A673 (cell line): ENCODE results near the gene PLCL1. TPM values are rescaled to one million over a fixed set of nuclear protein-coding genes. Genes with fewer than 3 reads are reported as not detected.

Source experiments
- BruUV-seq: library from RNA; stranded (reverse); fragments of 400-500 nt; replicated peaks from 2 replicates; lab custom pipeline; 2021; lab: Mats Ljungman, UMichigan
- CTCF ChIA-PET: fragments of 300-600 bp; sonication (Branson Sonifier 250); formaldehyde crosslinking; loops from one replicate; lab custom pipeline; 2022; ENCODE audit warnings: antibody characterized with exemption; lab: Charles Lee
- POLR2A ChIA-PET: fragments of 300-600 bp; sonication (Branson Sonifier 250); formaldehyde crosslinking; loops from one replicate; lab custom pipeline; 2022; ENCODE audit warnings: antibody characterized with exemption; ENCODE audit not compliant: low non-redundant PET; lab: Charles Lee
- DNase-seq: peaks from one replicate; pipeline ENCODE4 v3.0.0-alpha.2; 2015; ENCODE audit warnings: low spot score
- H3K27ac ChIP-seq: fragments of 200-600 bp; sonication (generic); 2 replicates; pipeline ENCODE4 v1.5.1; 2016; ENCODE audit warnings: mixed run types, low read depth, mild to moderate bottlenecking, mixed read lengths, antibody characterized with exemption, low read length; ENCODE audit not compliant: poor library complexity, severe bottlenecking
- H3K27me3 ChIP-seq: fragments of 200-600 bp; sonication (generic); replicated peaks from 2 replicates; pipeline ENCODE4 v1.6.1; 2017; ENCODE audit warnings: mixed run types, low read depth, mild to moderate bottlenecking, mixed read lengths, antibody characterized with exemption, low read length; ENCODE audit not compliant: insufficient read depth, poor library complexity
- H3K36me3 ChIP-seq: fragments of 200-600 bp; sonication (generic); 2 replicates; pipeline ENCODE4 v1.6.1; 2016; ENCODE audit warnings: mixed run types, mild to moderate bottlenecking, mixed read lengths, antibody characterized with exemption, low read length; ENCODE audit not compliant: insufficient read depth, poor library complexity, severe bottlenecking
- H3K4me1 ChIP-seq: fragments of 200-600 bp; sonication (generic); 2 replicates; pipeline ENCODE4 v1.6.1; 2017; ENCODE audit warnings: mixed run types, mild to moderate bottlenecking, mixed read lengths, antibody characterized with exemption, low read length; ENCODE audit not compliant: insufficient read depth, poor library complexity, severe bottlenecking
- H3K4me3 ChIP-seq: fragments of 200-600 bp; sonication (generic); 2 replicates; pipeline ENCODE4 v1.5.1; 2016; ENCODE audit warnings: low read depth, mixed run types, mild to moderate bottlenecking, mixed read lengths, low read length; ENCODE audit not compliant: poor library complexity, severe bottlenecking
- H3K9me3 ChIP-seq: fragments of 200-600 bp; sonication (generic); 2 replicates; pipeline ENCODE4 v1.6.1; 2016; ENCODE audit warnings: mixed run types, low read depth, mild to moderate bottlenecking, mixed read lengths, antibody characterized with exemption, low read length; ENCODE audit not compliant: poor library complexity, severe bottlenecking
- CTCF ChIP-seq: fragments of 300-800, 200-600 bp; sonication (generic); conservative IDR thresholded peaks from 2 replicates; pipeline ENCODE4 v1.5.1; 2017; ENCODE audit warnings: low read depth, mild to moderate bottlenecking, antibody characterized with exemption, low read length, moderate library complexity, mixed read lengths
- EZH2 ChIP-seq: fragments of 200-600 bp; sonication (generic); IDR thresholded peaks from 2 replicates; pipeline ENCODE4 v1.6.1; 2017; ENCODE audit warnings: borderline replicate concordance, low read depth, mild to moderate bottlenecking, mixed read lengths, antibody characterized with exemption, low read length; ENCODE audit not compliant: poor library complexity, severe bottlenecking
- intact Hi-C: fragments of 100-400 bp; cut with micrococcal nuclease; formaldehyde crosslinking; loops from one replicate; pipeline ENCODE4 v1.10.0; 2022; ENCODE audit not compliant: unreplicated experiment
- total RNA-seq: library from RNA; stranded (reverse); gene quantifications from 2 replicates; pipeline ENCODE4 v1.2.3, GENCODE V29; 2021

The PLCL1 gene
- total RNA-seq, 1 experiment from 2014 or later = not detected

GRCh38 chr2:197814526-197814925, 10.1 kb downstream of the PLCL1 start:
- CTCF ChIA-PET = no interaction called here
- H3K4me3 ChIP-seq = no peak overlapping the region
- POLR2A ChIA-PET = no interaction called here
- intact Hi-C loops = no loop called here
- no peaks in the 10 kb centered on the region for H3K27me3 ChIP-seq
- no peaks in the 10 kb centered on the region for H3K36me3 ChIP-seq
- no TSS peak for BruUV-seq
- DNase-seq = no peak
- no peak overlapping the region for H3K27ac ChIP-seq
- H3K4me1 ChIP-seq = no peaks in the 10 kb centered on the region
- no peaks in the 10 kb centered on the region for H3K9me3 ChIP-seq
- TF ChIP-seq EZH2 (no peak), CTCF (no peak)

GRCh38 chr2:197821550-197822289, 17.3 kb downstream of the PLCL1 start:
- intact Hi-C loops = no loop called here
- no peaks in the 10 kb centered on the region for H3K4me1 ChIP-seq
- no TSS peak for BruUV-seq
- H3K9me3 ChIP-seq = no peaks in the 10 kb centered on the region
- no peak for TF ChIP-seq CTCF
- TF ChIP-seq EZH2 = no peak
- H3K4me3 ChIP-seq = no peak overlapping the region
- no peaks in the 10 kb centered on the region for H3K27me3 ChIP-seq
- CTCF ChIA-PET = interaction anchor here (0.9 kb wide), 1 partner anchor 8 kb away, joined by 3 read pairs; no protein-coding TSS in a partner anchor
- POLR2A ChIA-PET = no interaction called here
- H3K27ac ChIP-seq = no peak overlapping the region
- no peak for DNase-seq
- no peaks in the 10 kb centered on the region for H3K36me3 ChIP-seq

GRCh38 chr2:197822333-197822732, 17.9 kb downstream of the PLCL1 start:
- ChIA-PET CTCF (interaction anchor here (0.9 kb wide), 1 partner anchor 9 kb away, joined by 3 read pairs; no protein-coding TSS in a partner anchor), POLR2A (no interaction called here)
- no peak overlapping the region for H3K27ac ChIP-seq
- BruUV-seq = no TSS peak
- no peaks in the 10 kb centered on the region for H3K27me3 ChIP-seq
- no peaks in the 10 kb centered on the region for H3K4me1 ChIP-seq
- intact Hi-C loops = no loop called here
- no peak overlapping the region for H3K4me3 ChIP-seq
- no peaks in the 10 kb centered on the region for H3K9me3 ChIP-seq
- no peak for TF ChIP-seq CTCF
- no peak for TF ChIP-seq EZH2
- no peak for DNase-seq
- no peaks in the 10 kb centered on the region for H3K36me3 ChIP-seq
